SU-DHL-6 (cell line): ENCODE data around the gene RELCH.

Experiments used
- H2AFZ ChIP-seq: fragments of 200-600 bp; sonication (generic); 2 replicates; pipeline ENCODE4 v1.6.1; 2014; ENCODE audit warnings: low read depth, mild to moderate bottlenecking, moderate library complexity, mixed read lengths, antibody characterized with exemption, low read length; ENCODE audit not compliant: severe bottlenecking
- H3F3A ChIP-seq: fragments of 200-600 bp; shearing (Covaris generic); 2 replicates; pipeline ENCODE4 v1.6.0; 2016; ENCODE audit warnings: antibody characterized with exemption, mild to moderate bottlenecking; ENCODE audit not compliant: insufficient read depth
- H3K27ac ChIP-seq: fragments of 200-600 bp; sonication (generic); 2 replicates; pipeline ENCODE4 v1.5.1; 2016; ENCODE audit warnings: low read depth, mild to moderate bottlenecking, low read length, moderate library complexity, mixed read lengths
- H3K27me3 ChIP-seq: fragments of 200-600 bp; sonication (generic), shearing (Covaris generic); 2 replicates; pipeline ENCODE4 v1.6.0; 2014; ENCODE audit warnings: mild to moderate bottlenecking, low read length
- H3K36me3 ChIP-seq: fragments of 200-600 bp; sonication (generic); 2 replicates; pipeline ENCODE4 v1.6.1; 2014; ENCODE audit warnings: mild to moderate bottlenecking, low read length, mixed read lengths
- H3K4me2 ChIP-seq: fragments of 300-600, 200-600 bp; shearing (Covaris generic), sonication (generic); 2 replicates; pipeline ENCODE4 v1.6.0; 2014; ENCODE audit warnings: low read length, low read depth, mild to moderate bottlenecking; ENCODE audit not compliant: poor library complexity, severe bottlenecking
- H3K4me3 ChIP-seq: fragments of 200-600 bp; sonication (generic); 2 replicates; pipeline ENCODE4 v1.5.1; 2014; ENCODE audit warnings: antibody characterized with exemption, low read length, mild to moderate bottlenecking, mixed read lengths; ENCODE audit not compliant: insufficient read depth, poor library complexity, severe bottlenecking
- H3K79me2 ChIP-seq: fragments of 200-600 bp; sonication (generic); 2 replicates; pipeline ENCODE4 v1.6.1; 2014; ENCODE audit warnings: mild to moderate bottlenecking, low read length, moderate library complexity; ENCODE audit not compliant: insufficient read depth
- H3K9ac ChIP-seq: fragments of 200-600 bp; sonication (generic); 2 replicates; pipeline ENCODE4 v1.7.0; 2014; ENCODE audit warnings: mild to moderate bottlenecking, low read length
- H3K9me2 ChIP-seq: fragments of 200-600 bp; sonication (generic); replicated peaks from 2 replicates; pipeline ENCODE4 v1.6.1; 2014; ENCODE audit warnings: low read length; ENCODE audit not compliant: insufficient read depth
- H3K9me3 ChIP-seq: fragments of 200-600 bp; sonication (generic); 2 replicates; pipeline ENCODE4 v1.6.1; 2014; ENCODE audit warnings: low read length, mixed read lengths; ENCODE audit not compliant: insufficient read depth
- H4K20me1 ChIP-seq: fragments of 200-600 bp; sonication (generic); 2 replicates; pipeline ENCODE4 v1.6.1; 2014; ENCODE audit warnings: low read depth, mild to moderate bottlenecking, antibody characterized with exemption, low read length, moderate library complexity, mixed read lengths
- EZH2phosphoT487 ChIP-seq: fragments of 200-600 bp; sonication (generic), shearing (Covaris generic); conservative IDR thresholded peaks from 2 replicates; pipeline ENCODE4 v1.6.1; 2018; ENCODE audit warnings: mild to moderate bottlenecking, antibody characterized with exemption, low read length, moderate library complexity, mixed read lengths
- TF ChIP-seq, protein P1 (sequence below): fragments of 200-600 bp; sonication (generic); IDR thresholded peaks from one replicate; pipeline ENCODE4 v1.5.1; 2017; ENCODE audit warnings: antibody characterized with exemption, mild to moderate bottlenecking, low read length, moderate library complexity; ENCODE audit not compliant: insufficient read depth, poor library complexity, severe bottlenecking

The RELCH gene

DNA sequence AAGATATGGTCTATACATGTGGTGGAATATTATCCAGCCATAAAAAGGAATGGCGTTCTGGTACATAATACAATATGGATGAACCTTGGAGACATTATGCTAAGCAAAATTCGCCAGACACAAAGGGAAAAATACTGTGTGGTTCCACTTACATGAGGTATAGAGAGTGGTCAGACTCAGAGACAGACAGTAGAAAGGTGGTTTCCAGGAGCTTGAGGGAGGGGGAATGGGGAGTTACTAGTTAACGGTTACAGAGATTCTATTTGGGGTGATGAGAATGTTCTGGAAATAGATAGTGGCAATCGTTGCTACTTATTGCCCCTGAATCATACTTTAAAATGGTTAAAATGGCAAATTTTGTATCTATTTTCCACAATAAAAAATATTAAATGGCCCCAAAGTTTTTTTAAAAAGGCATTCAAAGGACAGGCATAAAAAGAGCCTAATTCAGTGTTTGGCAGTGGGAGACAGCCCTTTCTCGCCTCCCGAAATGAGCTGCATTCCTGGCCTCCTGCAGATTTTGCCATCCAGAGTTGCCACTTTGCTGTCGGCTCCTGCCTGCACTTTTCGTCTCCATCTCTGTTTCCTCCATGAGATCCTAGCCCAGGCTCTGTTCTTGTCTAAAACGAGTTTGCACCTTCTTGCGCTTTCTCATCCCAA, 151.5 kb downstream of the RELCH start:
- no peaks in the 10 kb centered on the region for H3K79me2 ChIP-seq
- H4K20me1 ChIP-seq: no peaks in the 10 kb centered on the region
- H3K4me2 ChIP-seq: no peak overlapping the region
- H3K9me3 ChIP-seq: no peaks in the 10 kb centered on the region
- H3K27me3 ChIP-seq: no peaks in the 10 kb centered on the region
- H3F3A ChIP-seq: no peaks in the 10 kb centered on the region
- no peak overlapping the region for H3K9ac ChIP-seq
- H3K9me2 ChIP-seq: no peaks in the 10 kb centered on the region
- H2AFZ ChIP-seq: no peak overlapping the region
- no peak for TF ChIP-seq EZH2phosphoT487
- TF ChIP-seq, protein P1, sequence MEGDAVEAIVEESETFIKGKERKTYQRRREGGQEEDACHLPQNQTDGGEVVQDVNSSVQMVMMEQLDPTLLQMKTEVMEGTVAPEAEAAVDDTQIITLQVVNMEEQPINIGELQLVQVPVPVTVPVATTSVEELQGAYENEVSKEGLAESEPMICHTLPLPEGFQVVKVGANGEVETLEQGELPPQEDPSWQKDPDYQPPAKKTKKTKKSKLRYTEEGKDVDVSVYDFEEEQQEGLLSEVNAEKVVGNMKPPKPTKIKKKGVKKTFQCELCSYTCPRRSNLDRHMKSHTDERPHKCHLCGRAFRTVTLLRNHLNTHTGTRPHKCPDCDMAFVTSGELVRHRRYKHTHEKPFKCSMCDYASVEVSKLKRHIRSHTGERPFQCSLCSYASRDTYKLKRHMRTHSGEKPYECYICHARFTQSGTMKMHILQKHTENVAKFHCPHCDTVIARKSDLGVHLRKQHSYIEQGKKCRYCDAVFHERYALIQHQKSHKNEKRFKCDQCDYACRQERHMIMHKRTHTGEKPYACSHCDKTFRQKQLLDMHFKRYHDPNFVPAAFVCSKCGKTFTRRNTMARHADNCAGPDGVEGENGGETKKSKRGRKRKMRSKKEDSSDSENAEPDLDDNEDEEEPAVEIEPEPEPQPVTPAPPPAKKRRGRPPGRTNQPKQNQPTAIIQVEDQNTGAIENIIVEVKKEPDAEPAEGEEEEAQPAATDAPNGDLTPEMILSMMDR: no peak
- H3K4me3 ChIP-seq: no peak overlapping the region
- H3K36me3 ChIP-seq: no peaks in the 10 kb centered on the region
- H3K27ac ChIP-seq: no peak overlapping the region

DNA sequence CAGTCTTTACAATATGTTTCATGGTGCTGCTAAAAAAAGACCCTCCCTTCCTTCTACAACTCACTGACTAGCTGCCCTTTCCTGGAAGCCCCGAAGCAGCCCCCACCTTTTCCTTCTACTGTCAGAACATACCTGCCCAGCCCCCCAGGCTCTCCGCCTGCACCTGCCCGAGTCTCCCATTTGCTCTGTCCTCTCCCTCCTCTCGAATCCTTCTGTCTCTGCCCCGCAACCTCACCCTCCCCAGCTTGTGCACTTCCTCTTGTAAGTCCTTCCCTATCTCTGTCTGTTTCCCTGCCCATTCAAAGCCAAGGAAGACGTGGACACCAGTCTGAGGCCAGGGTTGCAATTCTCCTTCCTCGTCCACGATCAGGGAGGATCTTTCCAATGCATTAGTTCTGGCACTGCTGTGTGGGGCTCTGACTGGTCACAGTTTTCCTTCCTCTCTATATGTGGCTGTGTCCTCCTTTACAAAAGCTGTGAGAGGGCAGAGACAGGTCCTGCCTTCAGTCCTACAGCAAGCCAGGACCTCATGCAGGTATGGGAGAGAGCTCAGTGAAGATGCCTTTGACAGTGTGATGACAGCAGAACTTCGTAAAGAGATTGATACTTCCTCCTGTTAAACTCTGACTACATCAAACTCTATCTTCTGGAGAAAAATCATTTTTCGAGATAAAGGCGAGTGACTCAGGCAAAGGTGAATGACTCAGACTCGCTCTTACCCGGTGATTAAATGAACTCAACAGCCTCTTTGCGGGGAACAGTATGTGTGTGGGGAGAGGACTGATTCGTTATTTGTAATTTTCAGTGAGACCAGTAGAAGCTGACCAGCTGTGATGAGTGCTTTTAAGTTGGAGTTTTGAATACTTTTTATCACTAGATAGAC, 152.3 kb downstream of the RELCH start:
- Histone ChIP-seq H3K9me3 (no peaks in the 10 kb centered on the region), H3K4me2 (no peak overlapping the region), H3K9me2 (no peaks in the 10 kb centered on the region), H2AFZ (no peak overlapping the region), H3K9ac (no peak overlapping the region), H3K79me2 (no peaks in the 10 kb centered on the region), H3K4me3 (no peak overlapping the region), H4K20me1 (no peaks in the 10 kb centered on the region), H3K27me3 (no peaks in the 10 kb centered on the region), H3K36me3 (no peaks in the 10 kb centered on the region), H3K27ac (no peak overlapping the region), H3F3A (no peaks in the 10 kb centered on the region)
- TF ChIP-seq, protein P1: no peak
- TF ChIP-seq EZH2phosphoT487: no peak

DNA sequence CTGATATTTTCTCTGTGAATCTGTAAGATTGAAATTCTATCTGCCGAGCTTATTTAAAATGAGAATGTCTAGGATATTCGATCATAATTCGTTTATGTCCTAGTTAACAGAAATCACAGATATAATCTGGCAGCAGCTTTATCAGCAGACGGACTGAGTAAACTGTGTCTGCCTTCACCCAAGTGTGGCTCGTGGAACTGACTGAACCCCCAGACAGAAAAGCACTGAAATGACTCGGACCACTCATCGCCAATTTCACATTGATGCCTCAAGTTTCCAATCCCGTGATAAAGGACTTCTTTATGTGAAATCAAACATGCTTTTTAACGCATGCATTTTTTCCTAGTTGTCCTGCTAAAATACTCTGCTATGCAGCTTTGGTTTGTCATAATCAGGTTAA, 153.9 kb downstream of the RELCH start:
- no peak overlapping the region for H3K27ac ChIP-seq
- no peaks in the 10 kb centered on the region for H4K20me1 ChIP-seq

More for the DNA sequence above, 153.9 kb downstream of the RELCH start:
- Histone ChIP-seq H3F3A (no peaks in the 10 kb centered on the region), H3K27me3 (no peaks in the 10 kb centered on the region), H3K9me3 (no peaks in the 10 kb centered on the region), H3K9ac (no peak overlapping the region), H3K36me3 (no peaks in the 10 kb centered on the region), H3K9me2 (no peaks in the 10 kb centered on the region), H3K4me3 (no peak overlapping the region), H3K79me2 (no peaks in the 10 kb centered on the region), H2AFZ (no peak overlapping the region), H3K4me2 (no peak overlapping the region)
- TF ChIP-seq, protein P1: no peak
- TF ChIP-seq EZH2phosphoT487: no peak
